WTC11 (cell line): ENCODE data around the gene C16orf46. TPM values are rescaled to one million over a fixed set of nuclear protein-coding genes. Genes with fewer than 3 reads are reported as not detected.
A peak's percentile ranks its signal among the peaks of the same experiment; 100 is the strongest.

ENCODE experiments used
- ATAC-seq: fragments of 200-7000 bp; cut with Tn5 transposase; 2 replicates; pipeline ENCODE4 v1.10.0; 2021; ENCODE audit warnings: mild to moderate bottlenecking, moderate library complexity
- Bru-seq: library from RNA; stranded (reverse); fragments of 400-500 nt; gene quantifications from one replicate; lab custom pipeline; 2021; lab: Mats Ljungman, UMichigan
- CTCF ChIA-PET: fragments of 300-600 bp; sonication (Branson Sonifier 250); formaldehyde crosslinking; loops from one replicate; lab custom pipeline; 2021; ENCODE audit warnings: antibody characterized with exemption; lab: Charles Lee
- POLR2A ChIA-PET: fragments of 350-600 bp; sonication (Branson Sonifier 250); formaldehyde crosslinking; loops from one replicate; lab custom pipeline; 2021; ENCODE audit warnings: antibody characterized with exemption; lab: Charles Lee
- DNase-seq: peaks from one replicate; pipeline ENCODE4 v3.0.0; 2021; ENCODE audit warnings: low spot score
- H3K27ac Mint-ChIP-seq: 2 replicates; pipeline ENCODE4 v1.8.0; 2021; ENCODE audit warnings: mixed read lengths
- H3K27me3 Mint-ChIP-seq: 2 replicates; pipeline ENCODE4 v1.8.0; 2021; ENCODE audit warnings: low read depth, mild to moderate bottlenecking, moderate library complexity, mixed read lengths
- H3K36me3 Mint-ChIP-seq: 2 replicates; pipeline ENCODE4 v1.8.0; 2021; ENCODE audit warnings: mixed read lengths
- H3K4me1 Mint-ChIP-seq: 2 replicates; pipeline ENCODE4 v1.8.0; 2022; ENCODE audit warnings: mixed read lengths
- H3K4me3 Mint-ChIP-seq: 2 replicates; pipeline ENCODE4 v1.8.0; 2021; ENCODE audit warnings: mild to moderate bottlenecking, moderate library complexity, mixed read lengths
- H3K9me3 Mint-ChIP-seq: 2 replicates; pipeline ENCODE4 v1.8.0; 2021; ENCODE audit warnings: mixed read lengths
- FOXK1 ChIP-seq: sonication (generic); formaldehyde crosslinking; IDR thresholded peaks from 2 replicates; pipeline ENCODE4 v1.8.0; 2022; ENCODE audit warnings: mild to moderate bottlenecking, moderate library complexity, missing genetic modification reagents
- FOXP1 ChIP-seq: sonication (generic); formaldehyde crosslinking; IDR thresholded peaks from 2 replicates; pipeline ENCODE4 v1.8.0; 2022; ENCODE audit warnings: missing genetic modification reagents, mild to moderate bottlenecking, moderate library complexity, borderline replicate concordance
- GABPB1 ChIP-seq: sonication (generic); formaldehyde crosslinking; IDR thresholded peaks from 2 replicates; pipeline ENCODE4 v1.8.1; 2023; ENCODE audit warnings: mild to moderate bottlenecking, missing genetic modification reagents
- KAT7 ChIP-seq: sonication (generic); formaldehyde crosslinking; IDR thresholded peaks from 2 replicates; pipeline ENCODE4 v1.8.1; 2023; ENCODE audit warnings: missing genetic modification reagents, mild to moderate bottlenecking, borderline replicate concordance
- MXD4 ChIP-seq: fragments of 250-450 bp; sonication (Bioruptor Pico); IDR thresholded peaks from 2 replicates; pipeline ENCODE4 v1.8.0; 2021; ENCODE audit warnings: mild to moderate bottlenecking, moderate library complexity, borderline replicate concordance
- RORB ChIP-seq: fragments of 250-450 bp; sonication (Bioruptor Pico); IDR thresholded peaks from 2 replicates; pipeline ENCODE4 v1.9.0; 2021; ENCODE audit warnings: mild to moderate bottlenecking
- ZNF219 ChIP-seq: sonication (generic); formaldehyde crosslinking; IDR thresholded peaks from 2 replicates; pipeline ENCODE4 v1.8.0; 2023; ENCODE audit warnings: missing genetic modification reagents, mild to moderate bottlenecking, borderline replicate concordance
- ZNF263 ChIP-seq: sonication (generic); formaldehyde crosslinking; IDR thresholded peaks from 2 replicates; pipeline ENCODE4 v1.8.1; 2022; ENCODE audit warnings: low read depth, mild to moderate bottlenecking, moderate library complexity, missing genetic modification reagents
- ZNF416 ChIP-seq: fragments of 250-450 bp; sonication (Bioruptor Pico); IDR thresholded peaks from 2 replicates; pipeline ENCODE4 v1.9.0; 2021; ENCODE audit warnings: mild to moderate bottlenecking, inconsistent platforms
- long read RNA-seq, 3 experiments: library from RNA in 1 of 3; library from capped mRNA in 1 of 3; library from polyadenylated mRNA in 1 of 3; unstranded in 2 of 3; stranded (forward) in 1 of 3; transcript quantifications; one replicate each; pipeline ENCODE4 v2.0.0, GENCODE V29; 2021
- total RNA-seq: library from RNA; stranded (reverse); gene quantifications from 3 replicates; pipeline ENCODE4 v1.2.3, GENCODE V29; 2021
- TF ChIP-seq, protein P1 (sequence below): sonication (generic); formaldehyde crosslinking; IDR thresholded peaks from 2 replicates; pipeline ENCODE4 v1.8.1; 2023; ENCODE audit warnings: mild to moderate bottlenecking, missing genetic modification reagents, borderline replicate concordance
- TF ChIP-seq, protein P2 (sequence below): sonication (generic); formaldehyde crosslinking; IDR thresholded peaks from 2 replicates; pipeline ENCODE4 v1.8.0; 2022; ENCODE audit warnings: mild to moderate bottlenecking, missing genetic modification reagents
- TF ChIP-seq, protein P3 (sequence below): sonication (generic); formaldehyde crosslinking; IDR thresholded peaks from 2 replicates; pipeline ENCODE4 v1.8.1; 2022; ENCODE audit warnings: low read depth, mild to moderate bottlenecking, moderate library complexity, missing genetic modification reagents, borderline replicate concordance
- TF ChIP-seq, protein P4 (sequence below): sonication (generic); formaldehyde crosslinking; IDR thresholded peaks from 2 replicates; pipeline ENCODE4 v1.8.0; 2022; ENCODE audit warnings: mild to moderate bottlenecking, missing genetic modification reagents
- TF ChIP-seq, protein P5 (sequence below): fragments of 250-450 bp; sonication (Bioruptor Pico); IDR thresholded peaks from 2 replicates; pipeline ENCODE4 v1.9.0; 2021; ENCODE audit warnings: moderate library complexity, mild to moderate bottlenecking, inconsistent platforms, borderline replicate concordance
- TF ChIP-seq, protein P6 (sequence below): sonication (generic); formaldehyde crosslinking; IDR thresholded peaks from 2 replicates; pipeline ENCODE4 v1.8.1; 2023; ENCODE audit warnings: mild to moderate bottlenecking, missing genetic modification reagents, moderate library complexity
- TF ChIP-seq, protein P7 (sequence below): fragments of 250-450 bp; sonication (Bioruptor Pico); IDR thresholded peaks from 2 replicates; pipeline ENCODE4 v1.9.0; 2021; ENCODE audit warnings: mild to moderate bottlenecking, borderline replicate concordance

C16orf46 gene, protein sequence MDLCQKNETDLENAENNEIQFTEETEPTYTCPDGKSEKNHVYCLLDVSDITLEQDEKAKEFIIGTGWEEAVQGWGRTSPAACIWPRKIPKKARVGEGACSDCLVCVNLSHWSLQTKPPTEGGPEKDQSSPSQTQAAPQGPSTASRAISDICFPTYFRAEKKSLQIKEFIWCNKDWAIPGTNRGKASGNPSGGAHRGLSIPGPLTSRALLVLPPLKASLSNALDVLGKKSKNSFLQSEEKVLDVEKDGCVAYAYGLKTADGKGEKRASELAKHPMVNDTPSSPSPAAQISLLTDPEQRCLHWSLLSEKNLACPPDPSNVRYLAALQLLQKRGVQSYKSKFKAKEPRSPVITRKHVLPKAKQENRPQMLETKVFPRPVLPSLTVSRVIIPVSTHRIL
- total RNA-seq (1.1 to 1.3 TPM (median 1.2 TPM) in 3 replicates), Bru-seq, nascent RNA (percentile 58 among the genes with signal in this experiment)
- long read RNA-seq, experiment 1, partial matches to known transcripts = 0 of 2 reads
- long read RNA-seq, experiment 1, other reads (novel, unspliced or antisense) = 1 of 2 reads
- long read RNA-seq, experiment 2 = 0 reads
- long read RNA-seq, experiment 3 = 0 reads

DNA sequence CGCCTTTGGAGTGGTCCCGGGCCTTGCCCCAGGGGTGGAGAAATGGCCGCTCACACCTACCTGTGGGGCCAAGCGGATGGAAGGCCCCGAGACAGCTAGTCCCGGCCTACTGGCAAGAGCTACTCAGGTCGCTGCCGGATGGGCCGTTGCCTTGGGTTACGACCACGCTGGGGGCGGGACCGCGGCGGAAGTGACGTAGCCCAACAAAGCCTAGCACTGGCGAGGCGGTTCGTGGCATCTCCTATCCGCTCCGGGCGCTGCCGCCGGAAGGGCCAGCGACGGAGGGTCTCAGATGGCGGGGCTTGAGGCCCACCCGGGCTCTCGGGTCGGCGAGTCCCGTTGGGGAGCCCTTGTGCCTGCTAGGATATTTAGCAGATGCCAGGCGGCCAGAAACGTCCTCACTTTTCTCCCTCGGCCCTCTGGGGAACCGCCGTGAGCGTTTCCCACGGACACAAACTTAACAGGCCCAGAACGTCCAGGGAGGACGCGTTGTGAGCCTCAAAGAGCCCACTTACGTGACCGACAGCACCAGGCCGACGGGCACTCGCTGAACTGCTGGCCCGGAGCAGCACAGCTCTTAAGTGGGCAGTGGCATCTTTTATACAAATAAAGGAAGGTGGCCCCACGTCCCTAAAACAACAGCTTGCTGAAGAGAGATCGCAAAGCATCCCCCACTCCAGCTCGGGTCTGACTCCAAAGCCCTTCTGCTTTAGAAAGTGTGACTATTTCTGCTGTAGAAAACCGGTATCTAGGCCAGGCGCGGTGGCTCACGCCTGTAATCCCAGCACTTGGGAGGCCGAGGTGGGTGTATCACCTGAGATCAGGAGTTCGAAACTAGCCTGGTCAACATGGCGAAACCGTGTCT lies at the start of gene C16orf46:
C16orf46 (minus strand) TSS at position 163 of the 865 bp plus-strand sequence. CDS start 13,283 bp downstream, outside the sequence.
- no peaks in the 10 kb centered on the region for H3K9me3 Mint-ChIP-seq
- ATAC-seq (peak; percentile 89), DNase-seq (peak; percentile 99)
- no peak within 1 kb of the TSS for H3K4me3 Mint-ChIP-seq
- no peaks in the 10 kb centered on the region; the same call in 1 of the 2 replicates for H3K27me3 Mint-ChIP-seq
- H3K4me1 Mint-ChIP-seq = peaks cover 20% of the 10 kb centered on the region
- CTCF ChIA-PET = interaction anchor here (0.7 to 7.9 kb wide), 6 partner anchors 14 to 802 kb away, joined by 3 to 68 read pairs (median 4); partner anchors contain the start of gene ATMIN
- H3K36me3 Mint-ChIP-seq = peaks cover 6% of the 10 kb centered on the region
- peak within 1 kb of the TSS; percentile 92 for H3K27ac Mint-ChIP-seq
- POLR2A ChIA-PET = interaction anchor here (0.6 to 1.6 kb wide), 4 partner anchors 15 to 104 kb away, joined by 3 to 7 read pairs (median 4); partner anchors contain the start of gene ATMIN
- TF ChIP-seq, protein P1, sequence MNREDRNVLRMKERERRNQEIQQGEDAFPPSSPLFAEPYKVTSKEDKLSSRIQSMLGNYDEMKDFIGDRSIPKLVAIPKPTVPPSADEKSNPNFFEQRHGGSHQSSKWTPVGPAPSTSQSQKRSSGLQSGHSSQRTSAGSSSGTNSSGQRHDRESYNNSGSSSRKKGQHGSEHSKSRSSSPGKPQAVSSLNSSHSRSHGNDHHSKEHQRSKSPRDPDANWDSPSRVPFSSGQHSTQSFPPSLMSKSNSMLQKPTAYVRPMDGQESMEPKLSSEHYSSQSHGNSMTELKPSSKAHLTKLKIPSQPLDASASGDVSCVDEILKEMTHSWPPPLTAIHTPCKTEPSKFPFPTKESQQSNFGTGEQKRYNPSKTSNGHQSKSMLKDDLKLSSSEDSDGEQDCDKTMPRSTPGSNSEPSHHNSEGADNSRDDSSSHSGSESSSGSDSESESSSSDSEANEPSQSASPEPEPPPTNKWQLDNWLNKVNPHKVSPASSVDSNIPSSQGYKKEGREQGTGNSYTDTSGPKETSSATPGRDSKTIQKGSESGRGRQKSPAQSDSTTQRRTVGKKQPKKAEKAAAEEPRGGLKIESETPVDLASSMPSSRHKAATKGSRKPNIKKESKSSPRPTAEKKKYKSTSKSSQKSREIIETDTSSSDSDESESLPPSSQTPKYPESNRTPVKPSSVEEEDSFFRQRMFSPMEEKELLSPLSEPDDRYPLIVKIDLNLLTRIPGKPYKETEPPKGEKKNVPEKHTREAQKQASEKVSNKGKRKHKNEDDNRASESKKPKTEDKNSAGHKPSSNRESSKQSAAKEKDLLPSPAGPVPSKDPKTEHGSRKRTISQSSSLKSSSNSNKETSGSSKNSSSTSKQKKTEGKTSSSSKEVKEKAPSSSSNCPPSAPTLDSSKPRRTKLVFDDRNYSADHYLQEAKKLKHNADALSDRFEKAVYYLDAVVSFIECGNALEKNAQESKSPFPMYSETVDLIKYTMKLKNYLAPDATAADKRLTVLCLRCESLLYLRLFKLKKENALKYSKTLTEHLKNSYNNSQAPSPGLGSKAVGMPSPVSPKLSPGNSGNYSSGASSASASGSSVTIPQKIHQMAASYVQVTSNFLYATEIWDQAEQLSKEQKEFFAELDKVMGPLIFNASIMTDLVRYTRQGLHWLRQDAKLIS = no peak
- TF ChIP-seq MXD4 (no peak), FOXP1 (peak; percentile 57; the same call in 1 of the 2 replicates), ZNF416 (CRISPR knock-in tag) (peak; percentile 40; the same call in 1 of the 2 replicates), KAT7 (CRISPR knock-in tag) (no peak), ZNF263 (CRISPR knock-in tag) (no peak), GABPB1 (peak; percentile 87), RORB (no peak), ZNF219 (no peak), FOXK1 (CRISPR knock-in tag) (peak; percentile 86)
- TF ChIP-seq, protein P2, sequence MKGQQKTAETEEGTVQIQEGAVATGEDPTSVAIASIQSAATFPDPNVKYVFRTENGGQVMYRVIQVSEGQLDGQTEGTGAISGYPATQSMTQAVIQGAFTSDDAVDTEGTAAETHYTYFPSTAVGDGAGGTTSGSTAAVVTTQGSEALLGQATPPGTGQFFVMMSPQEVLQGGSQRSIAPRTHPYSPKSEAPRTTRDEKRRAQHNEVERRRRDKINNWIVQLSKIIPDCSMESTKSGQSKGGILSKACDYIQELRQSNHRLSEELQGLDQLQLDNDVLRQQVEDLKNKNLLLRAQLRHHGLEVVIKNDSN = peak; percentile 38; the same call in 1 of the 2 replicates
- TF ChIP-seq, protein P3, sequence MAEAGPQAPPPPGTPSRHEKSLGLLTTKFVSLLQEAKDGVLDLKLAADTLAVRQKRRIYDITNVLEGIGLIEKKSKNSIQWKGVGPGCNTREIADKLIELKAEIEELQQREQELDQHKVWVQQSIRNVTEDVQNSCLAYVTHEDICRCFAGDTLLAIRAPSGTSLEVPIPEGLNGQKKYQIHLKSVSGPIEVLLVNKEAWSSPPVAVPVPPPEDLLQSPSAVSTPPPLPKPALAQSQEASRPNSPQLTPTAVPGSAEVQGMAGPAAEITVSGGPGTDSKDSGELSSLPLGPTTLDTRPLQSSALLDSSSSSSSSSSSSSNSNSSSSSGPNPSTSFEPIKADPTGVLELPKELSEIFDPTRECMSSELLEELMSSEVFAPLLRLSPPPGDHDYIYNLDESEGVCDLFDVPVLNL (CRISPR knock-in tag) = no peak
- TF ChIP-seq, protein P4, sequence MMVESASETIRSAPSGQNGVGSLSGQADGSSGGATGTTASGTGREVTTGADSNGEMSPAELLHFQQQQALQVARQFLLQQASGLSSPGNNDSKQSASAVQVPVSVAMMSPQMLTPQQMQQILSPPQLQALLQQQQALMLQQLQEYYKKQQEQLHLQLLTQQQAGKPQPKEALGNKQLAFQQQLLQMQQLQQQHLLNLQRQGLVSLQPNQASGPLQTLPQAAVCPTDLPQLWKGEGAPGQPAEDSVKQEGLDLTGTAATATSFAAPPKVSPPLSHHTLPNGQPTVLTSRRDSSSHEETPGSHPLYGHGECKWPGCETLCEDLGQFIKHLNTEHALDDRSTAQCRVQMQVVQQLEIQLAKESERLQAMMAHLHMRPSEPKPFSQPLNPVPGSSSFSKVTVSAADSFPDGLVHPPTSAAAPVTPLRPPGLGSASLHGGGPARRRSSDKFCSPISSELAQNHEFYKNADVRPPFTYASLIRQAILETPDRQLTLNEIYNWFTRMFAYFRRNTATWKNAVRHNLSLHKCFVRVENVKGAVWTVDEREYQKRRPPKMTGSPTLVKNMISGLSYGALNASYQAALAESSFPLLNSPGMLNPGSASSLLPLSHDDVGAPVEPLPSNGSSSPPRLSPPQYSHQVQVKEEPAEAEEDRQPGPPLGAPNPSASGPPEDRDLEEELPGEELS = no peak
- TF ChIP-seq, protein P5, sequence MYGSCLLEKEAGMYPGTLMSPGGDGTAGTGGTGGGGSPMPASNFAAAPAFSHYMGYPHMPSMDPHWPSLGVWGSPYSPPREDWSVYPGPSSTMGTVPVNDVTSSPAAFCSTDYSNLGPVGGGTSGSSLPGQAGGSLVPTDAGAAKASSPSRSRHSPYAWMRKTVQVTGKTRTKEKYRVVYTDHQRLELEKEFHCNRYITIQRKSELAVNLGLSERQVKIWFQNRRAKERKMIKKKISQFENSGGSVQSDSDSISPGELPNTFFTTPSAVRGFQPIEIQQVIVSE = no peak
- TF ChIP-seq, protein P6, sequence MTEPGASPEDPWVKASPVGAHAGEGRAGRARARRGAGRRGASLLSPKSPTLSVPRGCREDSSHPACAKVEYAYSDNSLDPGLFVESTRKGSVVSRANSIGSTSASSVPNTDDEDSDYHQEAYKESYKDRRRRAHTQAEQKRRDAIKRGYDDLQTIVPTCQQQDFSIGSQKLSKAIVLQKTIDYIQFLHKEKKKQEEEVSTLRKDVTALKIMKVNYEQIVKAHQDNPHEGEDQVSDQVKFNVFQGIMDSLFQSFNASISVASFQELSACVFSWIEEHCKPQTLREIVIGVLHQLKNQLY (CRISPR knock-in tag) = no peak
- TF ChIP-seq, protein P7, sequence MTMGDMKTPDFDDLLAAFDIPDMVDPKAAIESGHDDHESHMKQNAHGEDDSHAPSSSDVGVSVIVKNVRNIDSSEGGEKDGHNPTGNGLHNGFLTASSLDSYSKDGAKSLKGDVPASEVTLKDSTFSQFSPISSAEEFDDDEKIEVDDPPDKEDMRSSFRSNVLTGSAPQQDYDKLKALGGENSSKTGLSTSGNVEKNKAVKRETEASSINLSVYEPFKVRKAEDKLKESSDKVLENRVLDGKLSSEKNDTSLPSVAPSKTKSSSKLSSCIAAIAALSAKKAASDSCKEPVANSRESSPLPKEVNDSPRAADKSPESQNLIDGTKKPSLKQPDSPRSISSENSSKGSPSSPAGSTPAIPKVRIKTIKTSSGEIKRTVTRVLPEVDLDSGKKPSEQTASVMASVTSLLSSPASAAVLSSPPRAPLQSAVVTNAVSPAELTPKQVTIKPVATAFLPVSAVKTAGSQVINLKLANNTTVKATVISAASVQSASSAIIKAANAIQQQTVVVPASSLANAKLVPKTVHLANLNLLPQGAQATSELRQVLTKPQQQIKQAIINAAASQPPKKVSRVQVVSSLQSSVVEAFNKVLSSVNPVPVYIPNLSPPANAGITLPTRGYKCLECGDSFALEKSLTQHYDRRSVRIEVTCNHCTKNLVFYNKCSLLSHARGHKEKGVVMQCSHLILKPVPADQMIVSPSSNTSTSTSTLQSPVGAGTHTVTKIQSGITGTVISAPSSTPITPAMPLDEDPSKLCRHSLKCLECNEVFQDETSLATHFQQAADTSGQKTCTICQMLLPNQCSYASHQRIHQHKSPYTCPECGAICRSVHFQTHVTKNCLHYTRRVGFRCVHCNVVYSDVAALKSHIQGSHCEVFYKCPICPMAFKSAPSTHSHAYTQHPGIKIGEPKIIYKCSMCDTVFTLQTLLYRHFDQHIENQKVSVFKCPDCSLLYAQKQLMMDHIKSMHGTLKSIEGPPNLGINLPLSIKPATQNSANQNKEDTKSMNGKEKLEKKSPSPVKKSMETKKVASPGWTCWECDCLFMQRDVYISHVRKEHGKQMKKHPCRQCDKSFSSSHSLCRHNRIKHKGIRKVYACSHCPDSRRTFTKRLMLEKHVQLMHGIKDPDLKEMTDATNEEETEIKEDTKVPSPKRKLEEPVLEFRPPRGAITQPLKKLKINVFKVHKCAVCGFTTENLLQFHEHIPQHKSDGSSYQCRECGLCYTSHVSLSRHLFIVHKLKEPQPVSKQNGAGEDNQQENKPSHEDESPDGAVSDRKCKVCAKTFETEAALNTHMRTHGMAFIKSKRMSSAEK = no peak
